ENCODE results near the gene SEMA6A.

DNA sequence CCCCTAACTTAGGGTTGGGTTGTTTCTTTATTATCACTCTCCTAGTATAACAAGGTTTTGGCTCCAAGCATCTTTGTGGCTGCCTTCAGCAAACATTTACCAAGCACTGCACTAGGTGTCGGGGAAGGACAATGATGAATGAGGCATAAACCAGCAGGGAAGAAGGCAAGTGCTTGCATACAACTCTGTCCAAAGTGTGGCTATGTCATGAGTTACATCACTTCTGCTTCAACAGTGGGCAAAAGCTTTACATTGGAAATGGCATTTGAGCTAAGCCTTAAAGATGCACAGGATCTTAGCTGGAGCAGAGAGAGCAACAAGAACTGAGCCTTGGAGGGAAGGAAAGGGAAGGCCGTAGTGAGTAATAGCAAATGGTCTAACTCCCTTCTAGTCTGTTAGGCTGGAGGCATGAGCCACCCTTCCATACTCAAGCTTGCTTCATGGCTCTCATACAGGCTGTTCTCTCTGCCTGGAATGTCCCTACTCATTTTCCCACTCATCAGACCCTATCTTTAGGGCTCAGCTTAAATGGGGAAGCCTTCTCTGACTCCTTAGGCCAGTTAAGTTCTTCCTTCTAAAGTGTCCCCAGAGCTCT, 121.8 kb downstream of the SEMA6A start:
- no peak for TF ChIP-seq CTCF (IDR thresholded peaks at IDR 0.05)
- no peak for TF ChIP-seq POLR2AphosphoS5 (IDR thresholded peaks at IDR 0.05; ENCODE audit: low read depth, low read length)
- TF ChIP-seq, protein P1, sequence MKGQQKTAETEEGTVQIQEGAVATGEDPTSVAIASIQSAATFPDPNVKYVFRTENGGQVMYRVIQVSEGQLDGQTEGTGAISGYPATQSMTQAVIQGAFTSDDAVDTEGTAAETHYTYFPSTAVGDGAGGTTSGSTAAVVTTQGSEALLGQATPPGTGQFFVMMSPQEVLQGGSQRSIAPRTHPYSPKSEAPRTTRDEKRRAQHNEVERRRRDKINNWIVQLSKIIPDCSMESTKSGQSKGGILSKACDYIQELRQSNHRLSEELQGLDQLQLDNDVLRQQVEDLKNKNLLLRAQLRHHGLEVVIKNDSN (IDR thresholded peaks at IDR 0.05; ENCODE audit: borderline replicate concordance, low read depth), result no peak
- TF ChIP-seq CHD2 (IDR thresholded peaks at IDR 0.05; ENCODE audit: low read length, partially characterized antibody), result no peak
- TF ChIP-seq TAF1 (IDR thresholded peaks at IDR 0.05; ENCODE audit: borderline replicate concordance, low read depth, low read length), result no peak
- no peak for TF ChIP-seq MAX (IDR thresholded peaks at IDR 0.05; ENCODE audit: low read depth)
- no peak for TF ChIP-seq EZH2phosphoT487 (IDR thresholded peaks at IDR 0.05; ENCODE audit: borderline replicate concordance, low read depth)
- TF ChIP-seq NRF1 (IDR thresholded peaks at IDR 0.05; ENCODE audit: low read depth, low read length), result no peak
